Hematopoietic multipotent progenitor cell treated with erythropoietin and hydrocortisone succinate and interleukin-3 and kit ligand, for 6 days (in vitro differentiated cells): ENCODE data around the gene LAMB2.

Source experiments
- DNase-seq: peaks from one replicate; pipeline ENCODE4 v3.0.0-alpha.2; 2015

Gene LAMB2

GRCh38 chr3:49161197-49161596 lies 28.3 kb upstream of the LAMB2 start:
- no peak for DNase-seq

- no peak for DNase-seq
These were observed 25.9 kb upstream of the LAMB2 start for GRCh38 chr3:49158792-49159191.

- DNase-seq: peak; percentile 79
These were observed 25.4 kb upstream of the LAMB2 start for GRCh38 chr3:49158103-49158709.

GRCh38 chr3:49157289-49157688 lies 24.4 kb upstream of the LAMB2 start:
- no peak for DNase-seq

- DNase-seq: no peak
These were observed 20.6 kb upstream of the LAMB2 start for GRCh38 chr3:49153349-49153912.

- no peak for DNase-seq
These were observed 18.8 kb upstream of the LAMB2 start for GRCh38 chr3:49151610-49152009.

- no peak for DNase-seq
These were observed 15.3 kb upstream of the LAMB2 start for GRCh38 chr3:49148159-49148558.

GRCh38 chr3:49140080-49140479 lies 7.2 kb upstream of the LAMB2 start:
- no peak for DNase-seq

- no peak for DNase-seq
These were observed 2.6 kb upstream of the LAMB2 start for GRCh38 chr3:49135499-49135898.

GRCh38 chr3:49134471-49135265 lies 1.8 kb upstream of the LAMB2 start:
- DNase-seq: peak; percentile 45

- DNase-seq: peak; percentile 65
These were observed 539 bp upstream of the LAMB2 start for GRCh38 chr3:49133226-49133951.

- no peak for DNase-seq
These were observed 795 bp downstream of the LAMB2 start for GRCh38 chr3:49132073-49132436.

GRCh38 chr3:49131576-49131975 lies 1.3 kb downstream of the LAMB2 start:
- DNase-seq: no peak

- DNase-seq: no peak
These were observed 1.8 kb downstream of the LAMB2 start for GRCh38 chr3:49131040-49131439.

GRCh38 chr3:49124991-49125670 lies 7.7 kb downstream of the LAMB2 start:
- no peak for DNase-seq

GRCh38 chr3:49124203-49124602 lies 8.6 kb downstream of the LAMB2 start:
- no peak for DNase-seq

GRCh38 chr3:49123687-49124086 lies 9.2 kb downstream of the LAMB2 start:
- DNase-seq: no peak

- DNase-seq: no peak
These were observed 9.8 kb downstream of the LAMB2 start for GRCh38 chr3:49122886-49123545.

- DNase-seq: no peak
These were observed 10.4 kb downstream of the LAMB2 start for GRCh38 chr3:49122451-49122850.

GRCh38 chr3:49122022-49122421 lies 10.8 kb downstream of the LAMB2 start:
- DNase-seq: no peak

GRCh38 chr3:49121132-49121736 lies 11.6 kb downstream of the LAMB2 start:
- DNase-seq: no peak
